ENCODE results near the gene P4HA2.
A peak's percentile ranks its signal among the peaks of the same experiment; 100 is the strongest.

The P4HA2 gene

GRCh38 chr5:132232465-132232864, 4.8 kb upstream of the P4HA2 start:
- DNase-seq (ENCODE audit: low read depth), result no peak
- TF ChIP-seq, protein P1, sequence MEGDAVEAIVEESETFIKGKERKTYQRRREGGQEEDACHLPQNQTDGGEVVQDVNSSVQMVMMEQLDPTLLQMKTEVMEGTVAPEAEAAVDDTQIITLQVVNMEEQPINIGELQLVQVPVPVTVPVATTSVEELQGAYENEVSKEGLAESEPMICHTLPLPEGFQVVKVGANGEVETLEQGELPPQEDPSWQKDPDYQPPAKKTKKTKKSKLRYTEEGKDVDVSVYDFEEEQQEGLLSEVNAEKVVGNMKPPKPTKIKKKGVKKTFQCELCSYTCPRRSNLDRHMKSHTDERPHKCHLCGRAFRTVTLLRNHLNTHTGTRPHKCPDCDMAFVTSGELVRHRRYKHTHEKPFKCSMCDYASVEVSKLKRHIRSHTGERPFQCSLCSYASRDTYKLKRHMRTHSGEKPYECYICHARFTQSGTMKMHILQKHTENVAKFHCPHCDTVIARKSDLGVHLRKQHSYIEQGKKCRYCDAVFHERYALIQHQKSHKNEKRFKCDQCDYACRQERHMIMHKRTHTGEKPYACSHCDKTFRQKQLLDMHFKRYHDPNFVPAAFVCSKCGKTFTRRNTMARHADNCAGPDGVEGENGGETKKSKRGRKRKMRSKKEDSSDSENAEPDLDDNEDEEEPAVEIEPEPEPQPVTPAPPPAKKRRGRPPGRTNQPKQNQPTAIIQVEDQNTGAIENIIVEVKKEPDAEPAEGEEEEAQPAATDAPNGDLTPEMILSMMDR (conservative IDR thresholded peaks at IDR 0.05; ENCODE audit: control insufficient read depth, insufficient read depth, low read depth, low read length), result no peak
- H3K4me3 ChIP-seq (ENCODE audit: control insufficient read depth, low read depth, low read length), result no peak overlapping the region

DNA sequence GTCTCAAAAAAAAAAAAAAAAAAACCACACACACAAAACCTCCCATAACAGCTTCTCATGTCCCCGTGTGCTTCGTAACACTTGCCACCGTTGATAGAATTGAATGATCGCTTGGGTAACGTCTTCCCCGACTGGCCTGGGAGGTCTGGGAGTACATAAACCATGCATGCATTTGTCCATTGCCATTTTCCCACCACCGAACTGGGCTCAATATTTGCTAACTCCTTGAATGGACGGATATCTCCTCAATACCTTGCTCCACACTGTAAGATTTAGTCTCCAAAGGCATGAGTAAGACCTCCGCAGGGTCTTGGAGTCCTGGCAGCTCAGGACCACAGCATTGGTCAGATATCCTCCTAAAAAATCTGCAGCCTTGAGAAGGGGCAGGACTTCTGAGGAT, 3.2 kb upstream of the P4HA2 start:
- no peak for DNase-seq (ENCODE audit: low read depth)
- H3K4me3 ChIP-seq (ENCODE audit: control insufficient read depth, low read depth, low read length), result no peak overlapping the region
- TF ChIP-seq, protein P1 (conservative IDR thresholded peaks at IDR 0.05; ENCODE audit: control insufficient read depth, insufficient read depth, low read depth, low read length), result no peak

GRCh38 chr5:132229236-132229635, 1.6 kb upstream of the P4HA2 start:
- TF ChIP-seq, protein P1 (conservative IDR thresholded peaks at IDR 0.05; ENCODE audit: control insufficient read depth, insufficient read depth, low read depth, low read length), result no peak
- DNase-seq (ENCODE audit: low read depth), result no peak
- H3K4me3 ChIP-seq (ENCODE audit: control insufficient read depth, low read depth, low read length), result no peak overlapping the region

GRCh38 chr5:132228241-132229035, 785 bp upstream of the P4HA2 start:
- TF ChIP-seq, protein P1 (conservative IDR thresholded peaks at IDR 0.05; ENCODE audit: control insufficient read depth, insufficient read depth, low read depth, low read length), result no peak
- no peak for DNase-seq (ENCODE audit: low read depth)
- peak overlapping the region; percentile 67 for H3K4me3 ChIP-seq (ENCODE audit: control insufficient read depth, low read depth, low read length)

DNA sequence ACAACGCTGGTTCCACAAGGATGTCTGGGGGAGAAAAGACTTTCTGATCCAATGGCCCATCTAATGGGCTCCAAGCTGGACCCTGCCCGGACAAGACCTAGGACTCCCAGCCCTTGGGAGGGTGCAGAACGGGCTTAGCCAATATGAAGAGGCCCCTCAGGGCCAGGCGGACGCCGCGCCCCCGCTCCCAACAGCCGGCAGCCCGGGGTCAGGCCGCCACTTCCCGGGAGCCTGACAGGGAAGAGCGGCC, 493 bp downstream of the P4HA2 start:
- H3K4me3 ChIP-seq (ENCODE audit: control insufficient read depth, low read depth, low read length), result peak overlapping the region; percentile 67
- no peak for DNase-seq (ENCODE audit: low read depth)
- TF ChIP-seq, protein P1 (conservative IDR thresholded peaks at IDR 0.05; ENCODE audit: control insufficient read depth, insufficient read depth, low read depth, low read length), result no peak

DNA sequence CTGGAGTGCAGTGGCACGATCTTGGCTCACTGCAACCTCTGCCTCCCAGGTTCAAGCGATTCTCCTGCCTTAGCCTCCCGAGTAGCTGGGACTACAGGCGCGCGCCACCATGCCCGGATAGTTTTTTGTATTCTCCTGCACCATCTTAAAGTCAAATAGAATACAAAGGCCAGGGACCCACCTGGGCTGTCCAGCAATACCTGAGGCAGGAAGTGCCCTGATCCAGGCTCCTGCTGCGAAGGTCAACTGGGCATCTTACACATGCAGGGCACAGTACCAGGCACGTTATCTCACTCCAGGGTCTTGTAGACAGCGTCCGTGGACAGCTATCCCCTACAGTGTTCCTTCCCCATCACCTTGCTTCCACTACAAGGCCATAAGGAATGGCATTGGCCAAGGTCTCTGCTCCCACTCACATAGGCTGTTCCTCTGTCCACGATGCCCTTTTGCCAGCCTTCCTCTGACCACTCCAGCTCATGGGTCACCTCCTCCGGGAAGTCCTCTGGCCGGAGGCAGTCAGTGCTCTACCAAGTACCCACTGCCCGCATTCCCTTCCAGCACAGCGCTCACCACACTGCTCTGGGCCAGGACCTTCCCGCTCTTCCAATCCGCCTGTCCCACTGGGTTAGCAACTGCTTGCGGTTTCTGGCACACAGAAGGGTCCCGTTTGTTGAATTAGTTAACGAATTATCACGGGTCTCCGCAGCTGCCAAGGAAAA, 978 bp downstream of the P4HA2 start:
- H3K4me3 ChIP-seq (ENCODE audit: control insufficient read depth, low read depth, low read length), result peak overlapping the region; percentile 67
- TF ChIP-seq, protein P1 (conservative IDR thresholded peaks at IDR 0.05; ENCODE audit: control insufficient read depth, insufficient read depth, low read depth, low read length), result no peak
- DNase-seq (ENCODE audit: low read depth), result peak; percentile 57

All from fibroblast of mammary gland (primary cell).